Measurements from ENCODE around the gene ADCY7.
"Not testable (repeated sequence)": the region's sequence is repeated elsewhere in the genome, so short reads cannot be mapped to it uniquely, and the experiment has no call there.

ADCY7 gene

GRCh38 chr16:50229149-50229726, 37.1 kb upstream of the ADCY7 start:
- DNase-seq (ENCODE audit: low read depth): no peak
- no peak overlapping the region for H3K4me3 ChIP-seq (ENCODE audit: low read depth, low read length)
- TF ChIP-seq CTCF (IDR thresholded peaks at IDR 0.05; ENCODE audit: low read depth, low read length) (no peak), MYC (IDR thresholded peaks at IDR 0.05; ENCODE audit: low read depth, low read length) (no peak), POLR2A (IDR thresholded peaks at IDR 0.05; ENCODE audit: extremely low read depth, insufficient read length) (no peak), MAX (IDR thresholded peaks at IDR 0.05; ENCODE audit: low read depth, low read length) (no peak)

GRCh38 chr16:50234771-50235556, 31.4 kb upstream of the ADCY7 start:
- no peak for TF ChIP-seq MYC (IDR thresholded peaks at IDR 0.05; ENCODE audit: low read depth, low read length)
- no peak for TF ChIP-seq MAX (IDR thresholded peaks at IDR 0.05; ENCODE audit: low read depth, low read length)
- no peak for TF ChIP-seq CTCF (IDR thresholded peaks at IDR 0.05; ENCODE audit: low read depth, low read length)
- no peak for DNase-seq (ENCODE audit: low read depth)
- H3K4me3 ChIP-seq (ENCODE audit: low read depth, low read length): no peak overlapping the region

- TF ChIP-seq CTCF (IDR thresholded peaks at IDR 0.05; ENCODE audit: low read depth, low read length): no peak
- TF ChIP-seq MYC (IDR thresholded peaks at IDR 0.05; ENCODE audit: low read depth, low read length): no peak
- no peak for TF ChIP-seq MAX (IDR thresholded peaks at IDR 0.05; ENCODE audit: low read depth, low read length)
- TF ChIP-seq POLR2A (IDR thresholded peaks at IDR 0.05; ENCODE audit: extremely low read depth, insufficient read length): no peak
- no peak overlapping the region for H3K4me3 ChIP-seq (ENCODE audit: low read depth, low read length)
- no peak for DNase-seq (ENCODE audit: low read depth)
Observed at GRCh38 chr16:50235581-50235980, 30.8 kb upstream of the ADCY7 start.

- no peak overlapping the region for H3K4me3 ChIP-seq (ENCODE audit: low read depth, low read length)
Observed at GRCh38 chr16:50238314-50238713, 28.0 kb upstream of the ADCY7 start.

GRCh38 chr16:50238868-50239301, 27.5 kb upstream of the ADCY7 start:
- TF ChIP-seq POLR2A (IDR thresholded peaks at IDR 0.05; ENCODE audit: extremely low read depth, insufficient read length) (no peak), MAX (IDR thresholded peaks at IDR 0.05; ENCODE audit: low read depth, low read length) (no peak), MYC (IDR thresholded peaks at IDR 0.05; ENCODE audit: low read depth, low read length) (no peak), CTCF (IDR thresholded peaks at IDR 0.05; ENCODE audit: low read depth, low read length) (no peak)
- no peak overlapping the region for H3K4me3 ChIP-seq (ENCODE audit: low read depth, low read length)
- DNase-seq (ENCODE audit: low read depth): no peak

More at GRCh38 chr16:50238314-50238713, 28.0 kb upstream of the ADCY7 start:
- TF ChIP-seq MYC (IDR thresholded peaks at IDR 0.05; ENCODE audit: low read depth, low read length) (no peak), CTCF (IDR thresholded peaks at IDR 0.05; ENCODE audit: low read depth, low read length) (no peak)
- DNase-seq (ENCODE audit: low read depth): no peak

- H3K4me3 ChIP-seq (ENCODE audit: low read depth, low read length); DNase-seq (ENCODE audit: low read depth): not testable (repeated sequence)
Observed at GRCh38 chr16:50243024-50243423, 23.3 kb upstream of the ADCY7 start.
